Panc1 (cell line): Measurements from ENCODE around the gene GIMAP5.

Experiments used
- CTCF ChIP-seq: fragments of 450-650 bp; IDR thresholded peaks from 2 replicates; pipeline ENCODE4 v1.5.1; 2017; ENCODE audit warnings: mild to moderate bottlenecking
- POLR2AphosphoS5 ChIP-seq: IDR thresholded peaks from 2 replicates; pipeline ENCODE4 v1.6.1; 2012; ENCODE audit warnings: mild to moderate bottlenecking, low read depth, low read length, moderate library complexity
- SIN3A ChIP-seq: IDR thresholded peaks from 2 replicates; pipeline ENCODE4 v1.6.1; 2012; ENCODE audit warnings: low read depth, mild to moderate bottlenecking, low read length, moderate library complexity, borderline replicate concordance; ENCODE audit not compliant: insufficient read depth
- TCF7L2 ChIP-seq: IDR thresholded peaks from 2 replicates; pipeline ENCODE4 v1.6.1; 2011; ENCODE audit warnings: mild to moderate bottlenecking, low read depth, low read length, inconsistent platforms
- TF ChIP-seq, protein P1 (sequence below), 2 experiments: IDR thresholded peaks; 2 replicates each; pipeline ENCODE4 v1.6.1; 2011 to 2012; ENCODE audit warnings: low read depth in 2 of 2, control low read depth in 1 of 2, low read length in 1 of 2, mild to moderate bottlenecking in 1 of 2, moderate library complexity in 1 of 2; ENCODE audit not compliant: insufficient read depth in 1 of 2

GRCh38 chr7:150790416-150791075, 53.3 kb downstream of the GIMAP5 start:
- TF ChIP-seq CTCF, result no peak
- TF ChIP-seq, protein P1, sequence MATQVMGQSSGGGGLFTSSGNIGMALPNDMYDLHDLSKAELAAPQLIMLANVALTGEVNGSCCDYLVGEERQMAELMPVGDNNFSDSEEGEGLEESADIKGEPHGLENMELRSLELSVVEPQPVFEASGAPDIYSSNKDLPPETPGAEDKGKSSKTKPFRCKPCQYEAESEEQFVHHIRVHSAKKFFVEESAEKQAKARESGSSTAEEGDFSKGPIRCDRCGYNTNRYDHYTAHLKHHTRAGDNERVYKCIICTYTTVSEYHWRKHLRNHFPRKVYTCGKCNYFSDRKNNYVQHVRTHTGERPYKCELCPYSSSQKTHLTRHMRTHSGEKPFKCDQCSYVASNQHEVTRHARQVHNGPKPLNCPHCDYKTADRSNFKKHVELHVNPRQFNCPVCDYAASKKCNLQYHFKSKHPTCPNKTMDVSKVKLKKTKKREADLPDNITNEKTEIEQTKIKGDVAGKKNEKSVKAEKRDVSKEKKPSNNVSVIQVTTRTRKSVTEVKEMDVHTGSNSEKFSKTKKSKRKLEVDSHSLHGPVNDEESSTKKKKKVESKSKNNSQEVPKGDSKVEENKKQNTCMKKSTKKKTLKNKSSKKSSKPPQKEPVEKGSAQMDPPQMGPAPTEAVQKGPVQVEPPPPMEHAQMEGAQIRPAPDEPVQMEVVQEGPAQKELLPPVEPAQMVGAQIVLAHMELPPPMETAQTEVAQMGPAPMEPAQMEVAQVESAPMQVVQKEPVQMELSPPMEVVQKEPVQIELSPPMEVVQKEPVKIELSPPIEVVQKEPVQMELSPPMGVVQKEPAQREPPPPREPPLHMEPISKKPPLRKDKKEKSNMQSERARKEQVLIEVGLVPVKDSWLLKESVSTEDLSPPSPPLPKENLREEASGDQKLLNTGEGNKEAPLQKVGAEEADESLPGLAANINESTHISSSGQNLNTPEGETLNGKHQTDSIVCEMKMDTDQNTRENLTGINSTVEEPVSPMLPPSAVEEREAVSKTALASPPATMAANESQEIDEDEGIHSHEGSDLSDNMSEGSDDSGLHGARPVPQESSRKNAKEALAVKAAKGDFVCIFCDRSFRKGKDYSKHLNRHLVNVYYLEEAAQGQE (IDR thresholded peaks at IDR 0.05; ENCODE audit: insufficient read depth in 1 of 2, low read depth in 2 of 2, low read length in 1 of 2), result no peak
- no peak for TF ChIP-seq SIN3A
- TF ChIP-seq POLR2AphosphoS5, result no peak
- TF ChIP-seq TCF7L2, result no peak
